Mucosa of rectum (tissue), 2 donors: Measurements from ENCODE around the gene WLS.

Experiments
- H3K27ac ChIP-seq, 2 donors: one replicate each; pipeline ENCODE4 v1.7.0; 2013; ENCODE audit warnings: inconsistent platforms in 2 of 2, low read depth in 2 of 2, low read length in 2 of 2
- H3K27me3 ChIP-seq, 2 donors: one replicate each; pipeline ENCODE4 v1.7.0; 2013; ENCODE audit warnings: low read length in 2 of 2; ENCODE audit not compliant: control insufficient read depth in 2 of 2, insufficient read depth in 2 of 2
- H3K36me3 ChIP-seq, 2 donors: one replicate each; pipeline ENCODE4 v1.7.0; 2013; ENCODE audit warnings: low read length in 2 of 2; ENCODE audit not compliant: control insufficient read depth in 2 of 2, insufficient read depth in 2 of 2
- H3K4me1 ChIP-seq, 2 donors: one replicate each; pipeline ENCODE4 v1.7.0; 2013; ENCODE audit warnings: low read length in 2 of 2, mild to moderate bottlenecking in 1 of 2; ENCODE audit not compliant: control insufficient read depth in 2 of 2, insufficient read depth in 2 of 2
- H3K4me3 ChIP-seq, 2 donors: one replicate each; pipeline ENCODE4 v1.7.0; 2013; ENCODE audit warnings: low read length in 2 of 2
- H3K9ac ChIP-seq, 2 donors: one replicate each; pipeline ENCODE4 v1.7.0; 2013; ENCODE audit warnings: low read length in 2 of 2, low read depth in 1 of 2, mild to moderate bottlenecking in 1 of 2
- H3K9me3 ChIP-seq, 2 donors: one replicate each; pipeline ENCODE4 v1.7.0; 2013; ENCODE audit warnings: low read length in 2 of 2; ENCODE audit not compliant: control insufficient read depth in 2 of 2
- donor health status: healthy.
- donor health status: Normal muscosa, but diverticular disease.

The WLS gene

GRCh38 chr1:68229650-68230483, 2.5 kb downstream of the WLS start:
- H3K4me1 ChIP-seq, result peaks cover 8 to 16% of the 10 kb centered on the region in 2 donors
- peak overlapping the region; percentile 18 to 56 for H3K27ac ChIP-seq
- peak overlapping the region in 1 of 2 donors; percentile 11 for H3K9ac ChIP-seq

GRCh38 chr1:68228851-68229250, 3.5 kb downstream of the WLS start:
- Histone ChIP-seq H3K9ac (peak overlapping the region in 1 of 2 donors; percentile 34), H3K36me3 (no peaks in the 10 kb centered on the region), H3K27ac (peak overlapping the region; percentile 5 to 35), H3K4me1 (peaks cover 8 to 16% of the 10 kb centered on the region in 2 donors), H3K27me3 (no peaks in the 10 kb centered on the region), H3K9me3 (no peaks in the 10 kb centered on the region), H3K4me3 (peak overlapping the region in 1 of 2 donors; percentile 23)

More at GRCh38 chr1:68229650-68230483, 2.5 kb downstream of the WLS start:
- Histone ChIP-seq H3K36me3 (no peaks in the 10 kb centered on the region), H3K4me3 (peak overlapping the region; percentile 97), H3K27me3 (no peaks in the 10 kb centered on the region), H3K9me3 (no peaks in the 10 kb centered on the region)

DNA sequence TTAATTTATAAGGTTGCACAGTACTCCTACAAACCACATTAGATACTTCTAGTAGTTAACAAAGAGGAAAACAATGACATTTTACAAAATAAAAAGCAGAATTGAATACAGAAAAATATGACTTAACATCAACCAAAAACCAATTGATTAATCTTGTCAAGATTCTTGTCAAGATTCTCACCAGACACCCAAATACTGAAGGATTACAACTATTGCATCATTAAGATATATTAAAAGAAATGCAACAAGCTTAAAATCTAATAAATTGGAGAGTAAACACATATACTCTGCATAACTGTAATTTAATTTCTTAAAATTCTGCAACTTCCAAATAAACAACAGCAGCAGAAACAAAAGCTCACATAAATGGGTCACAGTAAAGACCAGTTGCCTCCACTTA, 4.7 kb downstream of the WLS start:
- Histone ChIP-seq H3K4me3 (no peak overlapping the region), H3K9me3 (no peaks in the 10 kb centered on the region)

DNA sequence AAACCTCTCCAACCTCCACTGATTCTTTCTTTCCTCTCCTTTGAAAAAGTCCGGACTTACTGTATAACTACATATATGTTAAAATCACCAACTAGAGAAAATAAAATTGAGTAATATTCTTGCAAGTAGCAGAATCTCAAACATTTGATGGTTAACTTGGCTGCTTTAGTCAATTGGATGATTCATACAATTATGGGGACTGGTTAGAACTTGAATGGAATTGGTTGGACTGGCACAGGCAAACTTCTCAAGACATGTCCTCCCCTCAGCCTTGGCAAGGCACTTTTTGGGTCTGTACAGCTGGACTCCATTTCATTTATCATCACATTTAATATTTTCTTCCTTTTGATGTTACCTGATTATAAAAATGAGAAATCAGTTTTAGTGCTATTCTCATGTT, 6.5 kb downstream of the WLS start:
- H3K4me3 ChIP-seq, result no peak overlapping the region
- H3K27ac ChIP-seq, result no peak overlapping the region
- peaks cover 8 to 9% of the 10 kb centered on the region in 2 donors for H3K4me1 ChIP-seq
- no peaks in the 10 kb centered on the region for H3K36me3 ChIP-seq
- no peaks in the 10 kb centered on the region for H3K9me3 ChIP-seq
- no peaks in the 10 kb centered on the region for H3K27me3 ChIP-seq
- H3K9ac ChIP-seq, result no peak overlapping the region

More for the DNA sequence above, 4.7 kb downstream of the WLS start:
- Histone ChIP-seq H3K27ac (no peak overlapping the region), H3K27me3 (no peaks in the 10 kb centered on the region), H3K4me1 (peaks cover 8 to 10% of the 10 kb centered on the region in 2 donors), H3K9ac (no peak overlapping the region), H3K36me3 (no peaks in the 10 kb centered on the region)

DNA sequence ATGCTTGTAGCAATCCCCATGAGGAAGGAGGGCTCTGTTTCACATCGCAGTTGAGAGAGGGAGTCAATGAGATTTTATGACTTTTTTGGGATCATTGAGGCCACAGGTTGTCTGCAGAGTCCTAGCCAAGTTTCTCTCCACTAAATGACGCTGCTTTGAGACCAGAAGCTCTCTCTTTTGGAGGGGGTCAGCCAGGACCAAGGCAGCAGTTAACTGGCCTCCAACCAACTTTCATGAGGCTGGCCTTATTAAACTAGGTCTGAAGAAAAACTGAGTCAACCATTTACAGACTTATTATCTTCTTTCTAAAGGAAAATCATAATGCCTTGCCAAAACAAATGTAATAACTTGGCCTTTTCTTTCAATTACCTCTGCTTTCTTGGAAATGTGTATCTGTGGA, 8.6 kb downstream of the WLS start:
- no peaks in the 10 kb centered on the region for H3K4me1 ChIP-seq
- H3K9me3 ChIP-seq, result no peaks in the 10 kb centered on the region
- no peak overlapping the region for H3K9ac ChIP-seq
- H3K27ac ChIP-seq, result no peak overlapping the region
- no peaks in the 10 kb centered on the region for H3K36me3 ChIP-seq
- H3K4me3 ChIP-seq, result no peak overlapping the region
- no peaks in the 10 kb centered on the region for H3K27me3 ChIP-seq

DNA sequence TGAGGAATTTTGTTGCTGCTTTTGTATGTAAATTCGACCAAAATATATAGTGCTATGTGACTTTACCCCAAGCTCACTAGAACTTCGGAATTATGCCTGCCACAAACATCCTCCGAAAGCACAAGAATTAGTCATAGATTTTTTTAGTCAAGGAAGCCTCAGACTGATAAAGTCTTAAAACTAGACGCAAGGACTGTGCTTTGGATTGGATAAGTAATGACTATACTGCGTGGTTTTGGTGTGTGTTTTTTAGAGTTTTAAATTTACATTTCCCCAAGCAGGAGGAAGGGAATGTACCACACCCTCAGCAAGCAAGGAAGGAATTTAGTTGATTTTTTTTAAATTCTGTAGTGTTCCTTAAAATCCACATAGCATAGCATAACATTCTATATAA, 10.3 kb downstream of the WLS start:
- H3K27ac ChIP-seq, result no peak overlapping the region
- no peaks in the 10 kb centered on the region for H3K9me3 ChIP-seq
- no peak overlapping the region for H3K4me3 ChIP-seq
- no peaks in the 10 kb centered on the region for H3K36me3 ChIP-seq
- no peaks in the 10 kb centered on the region for H3K27me3 ChIP-seq
- H3K9ac ChIP-seq, result no peak overlapping the region
- H3K4me1 ChIP-seq, result peaks cover 0 to 6% of the 10 kb centered on the region in 2 donors

DNA sequence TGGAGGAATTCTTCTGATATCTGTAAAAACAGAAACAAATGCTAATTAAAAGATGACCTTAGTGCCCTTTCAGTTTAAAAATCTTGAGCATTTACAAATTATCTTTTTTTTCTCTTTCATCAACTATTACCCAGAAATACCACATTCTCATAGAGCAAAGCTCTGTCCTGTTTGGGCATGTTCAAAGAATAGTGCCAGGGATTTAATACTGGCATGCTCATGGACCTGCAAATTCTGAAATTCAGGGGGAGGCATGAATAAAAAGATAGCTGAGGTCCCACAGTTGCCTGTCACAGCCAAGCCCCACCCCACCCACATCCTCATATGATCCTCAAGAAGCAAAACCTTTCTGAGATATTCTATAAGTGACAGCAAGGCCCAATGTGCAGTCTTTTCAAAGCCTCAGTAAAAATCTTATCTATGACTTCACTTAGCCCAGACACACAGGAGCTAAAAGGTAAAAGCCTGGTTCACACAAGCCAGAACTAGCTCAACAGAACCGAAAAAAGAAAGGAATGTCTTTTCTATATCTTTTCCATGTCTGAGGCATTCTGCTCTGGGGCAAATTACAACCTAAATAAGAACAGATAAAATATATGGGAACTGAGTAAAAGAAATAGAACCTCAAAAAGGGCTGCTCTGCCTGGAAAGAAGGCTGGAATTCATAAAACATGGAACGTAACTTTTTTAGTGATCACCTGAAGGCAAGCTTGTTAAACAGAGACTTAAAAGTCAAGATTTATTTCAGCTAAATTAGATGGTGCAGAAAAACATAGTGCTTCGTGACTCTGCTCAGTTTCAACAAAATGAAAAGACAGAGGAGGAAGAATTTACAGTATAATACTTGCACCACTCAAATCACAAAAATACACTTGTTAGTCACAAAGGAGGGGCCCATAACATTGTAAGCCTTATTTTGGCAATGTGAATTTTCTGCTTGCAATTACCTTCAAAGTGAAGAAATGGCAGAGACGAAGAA, 11.0 kb downstream of the WLS start:
- Histone ChIP-seq H3K4me3 (no peak overlapping the region), H3K27me3 (no peaks in the 10 kb centered on the region), H3K27ac (no peak overlapping the region), H3K9me3 (no peaks in the 10 kb centered on the region), H3K36me3 (no peaks in the 10 kb centered on the region), H3K4me1 (peaks cover 0 to 6% of the 10 kb centered on the region in 2 donors), H3K9ac (no peak overlapping the region)

DNA sequence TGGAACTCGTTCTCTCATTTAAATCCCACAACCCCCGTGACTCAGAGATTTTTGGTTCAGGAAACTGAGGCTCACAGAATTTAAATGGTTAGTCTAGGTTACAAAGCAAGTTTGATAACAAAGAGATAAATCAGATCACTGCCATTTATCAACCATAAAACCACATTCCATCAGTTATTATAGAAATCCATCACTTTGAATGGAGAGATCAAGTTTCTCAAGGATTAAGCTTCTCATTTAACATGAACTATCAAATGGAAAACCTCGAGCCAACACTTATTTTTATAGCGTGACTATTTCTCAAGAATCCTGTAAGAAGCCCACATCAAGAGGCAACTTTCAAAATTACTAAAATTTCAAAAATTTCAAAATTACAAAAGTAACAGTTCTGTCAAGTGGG, 11.9 kb downstream of the WLS start:
- H3K27me3 ChIP-seq, result no peaks in the 10 kb centered on the region
- H3K9me3 ChIP-seq, result no peaks in the 10 kb centered on the region
- H3K4me3 ChIP-seq, result no peak overlapping the region
- H3K27ac ChIP-seq, result no peak overlapping the region
- H3K9ac ChIP-seq, result no peak overlapping the region
- no peaks in the 10 kb centered on the region for H3K36me3 ChIP-seq
- H3K4me1 ChIP-seq, result peaks cover 0 to 6% of the 10 kb centered on the region in 2 donors

DNA sequence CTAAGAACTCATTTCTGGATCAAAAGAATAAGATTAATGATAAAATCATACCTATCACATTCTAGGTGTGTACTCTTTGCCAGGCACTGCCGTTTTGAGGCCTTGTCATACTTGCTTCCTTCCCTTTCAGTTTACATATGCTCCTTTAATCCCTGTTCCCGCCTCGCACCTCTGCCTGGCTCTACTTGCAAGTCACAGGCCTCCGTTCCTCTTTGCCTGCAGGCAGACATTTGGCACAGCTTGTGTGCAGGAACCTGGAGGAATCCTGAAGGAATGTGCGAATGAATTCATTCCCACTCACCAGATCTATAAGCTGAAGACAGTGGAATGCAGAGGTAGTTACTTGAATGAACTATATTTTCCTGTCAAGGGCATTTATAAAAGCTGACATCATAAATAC, 13.8 kb downstream of the WLS start:
- Histone ChIP-seq H3K4me1 (peaks cover 0 to 18% of the 10 kb centered on the region in 2 donors), H3K9me3 (no peaks in the 10 kb centered on the region), H3K4me3 (no peak overlapping the region), H3K27me3 (no peaks in the 10 kb centered on the region), H3K27ac (no peak overlapping the region), H3K36me3 (no peaks in the 10 kb centered on the region), H3K9ac (no peak overlapping the region)

DNA sequence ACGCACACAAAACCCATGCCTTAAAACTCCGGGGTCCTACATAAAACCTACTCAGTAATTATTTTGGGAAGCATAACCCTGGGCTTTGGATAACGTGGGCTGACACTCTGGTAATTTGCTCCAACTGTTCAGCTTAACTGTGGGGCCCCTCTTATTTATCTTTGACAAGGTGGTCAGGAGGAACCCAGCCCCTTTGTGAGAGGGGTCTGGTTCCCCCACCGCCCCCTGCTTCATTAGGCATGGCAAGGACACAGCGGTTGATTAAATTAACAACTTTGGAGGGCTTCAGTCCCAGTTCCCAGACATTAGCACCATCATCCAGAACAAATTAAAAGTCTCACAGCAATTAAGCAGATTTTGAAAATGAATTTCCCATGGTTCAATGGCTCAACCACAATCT, 14.7 kb downstream of the WLS start:
- Histone ChIP-seq H3K27ac (no peak overlapping the region), H3K36me3 (no peaks in the 10 kb centered on the region), H3K4me3 (no peak overlapping the region), H3K9ac (no peak overlapping the region), H3K27me3 (no peaks in the 10 kb centered on the region), H3K9me3 (no peaks in the 10 kb centered on the region), H3K4me1 (peaks cover 0 to 19% of the 10 kb centered on the region in 2 donors)
